ENCODE measurements around the gene SAMMSON.
A peak's percentile ranks its signal among the peaks of the same experiment; 100 is the strongest.

Gene SAMMSON

GRCh38 chr3:70064194-70064779, 64.8 kb downstream of the SAMMSON start:
- no peaks in the 10 kb centered on the region for H3K79me2 ChIP-seq
- no peaks in the 10 kb centered on the region for H3K4me1 ChIP-seq
- no peaks in the 10 kb centered on the region for H3K9me3 ChIP-seq (ENCODE audit: control insufficient read depth, low read length)
- no peaks in the 10 kb centered on the region for H3K27me3 ChIP-seq (ENCODE audit: control insufficient read depth, insufficient read depth, low read length)
- H3K27ac ChIP-seq: no peak overlapping the region
- H3K4me3 ChIP-seq (ENCODE audit: low read depth, low read length): no peak overlapping the region
- H3K4me2 ChIP-seq (ENCODE audit: low read length): no peak overlapping the region
- H2AFZ ChIP-seq: no peak overlapping the region
- no peaks in the 10 kb centered on the region for H3K36me3 ChIP-seq (ENCODE audit: control insufficient read depth, insufficient read depth, low read length)
- TF ChIP-seq, protein P1, sequence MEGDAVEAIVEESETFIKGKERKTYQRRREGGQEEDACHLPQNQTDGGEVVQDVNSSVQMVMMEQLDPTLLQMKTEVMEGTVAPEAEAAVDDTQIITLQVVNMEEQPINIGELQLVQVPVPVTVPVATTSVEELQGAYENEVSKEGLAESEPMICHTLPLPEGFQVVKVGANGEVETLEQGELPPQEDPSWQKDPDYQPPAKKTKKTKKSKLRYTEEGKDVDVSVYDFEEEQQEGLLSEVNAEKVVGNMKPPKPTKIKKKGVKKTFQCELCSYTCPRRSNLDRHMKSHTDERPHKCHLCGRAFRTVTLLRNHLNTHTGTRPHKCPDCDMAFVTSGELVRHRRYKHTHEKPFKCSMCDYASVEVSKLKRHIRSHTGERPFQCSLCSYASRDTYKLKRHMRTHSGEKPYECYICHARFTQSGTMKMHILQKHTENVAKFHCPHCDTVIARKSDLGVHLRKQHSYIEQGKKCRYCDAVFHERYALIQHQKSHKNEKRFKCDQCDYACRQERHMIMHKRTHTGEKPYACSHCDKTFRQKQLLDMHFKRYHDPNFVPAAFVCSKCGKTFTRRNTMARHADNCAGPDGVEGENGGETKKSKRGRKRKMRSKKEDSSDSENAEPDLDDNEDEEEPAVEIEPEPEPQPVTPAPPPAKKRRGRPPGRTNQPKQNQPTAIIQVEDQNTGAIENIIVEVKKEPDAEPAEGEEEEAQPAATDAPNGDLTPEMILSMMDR (IDR thresholded peaks at IDR 0.05): peak; percentile 54
- H3K9ac ChIP-seq: no peak overlapping the region

- H3K9me3 ChIP-seq (ENCODE audit: control insufficient read depth, low read length): no peaks in the 10 kb centered on the region
- no peaks in the 10 kb centered on the region for H3K36me3 ChIP-seq (ENCODE audit: control insufficient read depth, insufficient read depth, low read length)
- TF ChIP-seq, protein P1 (IDR thresholded peaks at IDR 0.05): no peak
- no peak overlapping the region for H2AFZ ChIP-seq
- no peaks in the 10 kb centered on the region for H3K4me1 ChIP-seq
- no peaks in the 10 kb centered on the region for H3K27me3 ChIP-seq (ENCODE audit: control insufficient read depth, insufficient read depth, low read length)
- no peak overlapping the region for H3K9ac ChIP-seq
- no peak overlapping the region for H3K27ac ChIP-seq
- H3K4me3 ChIP-seq (ENCODE audit: low read depth, low read length): no peak overlapping the region
- H3K79me2 ChIP-seq: no peaks in the 10 kb centered on the region
- no peak overlapping the region for H3K4me2 ChIP-seq (ENCODE audit: low read length)
These were observed 66.2 kb downstream of the SAMMSON start for GRCh38 chr3:70065696-70066253.

GRCh38 chr3:70067860-70068521, 68.5 kb downstream of the SAMMSON start:
- no peaks in the 10 kb centered on the region for H3K9me3 ChIP-seq (ENCODE audit: control insufficient read depth, low read length)
- TF ChIP-seq, protein P1 (IDR thresholded peaks at IDR 0.05): no peak
- H2AFZ ChIP-seq: no peak overlapping the region

DNA sequence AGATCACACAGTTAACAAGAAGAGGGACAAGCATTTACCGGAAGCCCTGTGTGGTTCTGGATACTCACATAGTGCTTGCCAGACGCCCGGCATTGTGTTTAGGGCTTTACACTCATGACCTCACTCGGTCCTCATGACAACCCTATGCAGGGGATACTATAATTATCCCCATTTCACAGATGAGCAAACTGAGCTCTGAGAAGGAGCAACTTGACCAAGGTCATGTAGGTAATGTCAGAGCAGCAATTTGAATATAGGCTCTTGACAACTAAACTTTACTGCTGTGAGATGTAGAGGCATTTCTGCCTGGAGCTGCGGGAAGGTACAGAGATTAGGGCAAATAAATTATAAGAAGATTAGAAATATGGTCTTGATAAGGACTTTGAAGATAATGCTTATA, 70.0 kb downstream of the SAMMSON start:
- H3K4me3 ChIP-seq (ENCODE audit: low read depth, low read length): no peak overlapping the region
- no peaks in the 10 kb centered on the region for H3K79me2 ChIP-seq
- H3K4me2 ChIP-seq (ENCODE audit: low read length): no peak overlapping the region
- H3K27ac ChIP-seq: no peak overlapping the region
- no peaks in the 10 kb centered on the region for H3K36me3 ChIP-seq (ENCODE audit: control insufficient read depth, insufficient read depth, low read length)
- no peaks in the 10 kb centered on the region for H3K27me3 ChIP-seq (ENCODE audit: control insufficient read depth, insufficient read depth, low read length)
- no peaks in the 10 kb centered on the region for H3K4me1 ChIP-seq
- no peak overlapping the region for H3K9ac ChIP-seq
- H3K9me3 ChIP-seq (ENCODE audit: control insufficient read depth, low read length): no peaks in the 10 kb centered on the region
- no peak overlapping the region for H2AFZ ChIP-seq
- TF ChIP-seq, protein P1 (IDR thresholded peaks at IDR 0.05): no peak

More at GRCh38 chr3:70067860-70068521, 68.5 kb downstream of the SAMMSON start:
- H3K4me2 ChIP-seq (ENCODE audit: low read length): no peak overlapping the region
- H3K9ac ChIP-seq: no peak overlapping the region
- no peaks in the 10 kb centered on the region for H3K36me3 ChIP-seq (ENCODE audit: control insufficient read depth, insufficient read depth, low read length)
- no peaks in the 10 kb centered on the region for H3K27me3 ChIP-seq (ENCODE audit: control insufficient read depth, insufficient read depth, low read length)
- H3K27ac ChIP-seq: no peak overlapping the region
- no peak overlapping the region for H3K4me3 ChIP-seq (ENCODE audit: low read depth, low read length)
- no peaks in the 10 kb centered on the region for H3K79me2 ChIP-seq
- H3K4me1 ChIP-seq: no peaks in the 10 kb centered on the region

All from parathyroid adenoma (tissue), 2 donors.